Neural cell (in vitro differentiated cells): ENCODE results near the gene ANKS3. TPM values are rescaled to one million over a fixed set of nuclear protein-coding genes. Genes with fewer than 3 reads are reported as not detected.
A peak's percentile ranks its signal among the peaks of the same experiment; 100 is the strongest.

Experiments used
- H2AFZ ChIP-seq: fragments of 200-600, 300-800 bp; sonication (generic), shearing (Covaris generic); 2 replicates; pipeline ENCODE4 v1.6.0; 2014; ENCODE audit warnings: low read depth, mild to moderate bottlenecking, antibody characterized with exemption, low read length, moderate library complexity
- H3F3A ChIP-seq: fragments of 200-600 bp; shearing (Covaris generic); 2 replicates; pipeline ENCODE4 v1.6.1; 2016; ENCODE audit warnings: mild to moderate bottlenecking, moderate library complexity, mixed read lengths, antibody characterized with exemption, low read length; ENCODE audit not compliant: insufficient read depth, poor library complexity, severe bottlenecking
- H3K27ac ChIP-seq: fragments of 200-600, 300-800 bp; sonication (generic), shearing (Covaris generic); 2 replicates; pipeline ENCODE4 v1.5.1; 2014; ENCODE audit warnings: mild to moderate bottlenecking, low read length, moderate library complexity
- H3K27me3 ChIP-seq: fragments of 300-800, 200-600 bp; sonication (generic), shearing (Covaris generic); 2 replicates; pipeline ENCODE4 v1.6.0; 2014; ENCODE audit warnings: mild to moderate bottlenecking, low read depth, low read length, moderate library complexity; ENCODE audit not compliant: insufficient read depth
- H3K36me3 ChIP-seq: fragments of 300-800, 200-600 bp; sonication (generic), shearing (Covaris generic); 2 replicates; pipeline ENCODE4 v1.5.1; 2014; ENCODE audit warnings: mild to moderate bottlenecking, antibody characterized with exemption, low read length, moderate library complexity; ENCODE audit not compliant: insufficient read depth
- H3K4me2 ChIP-seq: fragments of 300-800, 200-600 bp; sonication (generic), shearing (Covaris generic); 2 replicates; pipeline ENCODE4 v1.6.0; 2014; ENCODE audit warnings: mild to moderate bottlenecking, low read length
- H3K4me3 ChIP-seq: fragments of 300-800, 200-600 bp; sonication (generic), shearing (Covaris generic); 2 replicates; pipeline ENCODE4 v1.5.1; 2014; ENCODE audit warnings: mild to moderate bottlenecking, low read length, moderate library complexity
- H3K79me2 ChIP-seq: fragments of 200-600 bp; shearing (Covaris generic); replicated peaks from 2 replicates; pipeline ENCODE4 v1.6.0; 2014; ENCODE audit warnings: mild to moderate bottlenecking, low read length, moderate library complexity; ENCODE audit not compliant: insufficient read depth
- H3K9ac ChIP-seq: fragments of 300-800, 200-600 bp; sonication (generic), shearing (Covaris generic); 2 replicates; pipeline ENCODE4 v1.6.1; 2016; ENCODE audit warnings: mild to moderate bottlenecking, low read length, mixed read lengths
- H3K9me2 ChIP-seq: fragments of 200-600 bp; shearing (Covaris generic); 2 replicates; pipeline ENCODE4 v1.6.1; 2016; ENCODE audit warnings: mild to moderate bottlenecking, low read length, mixed read lengths; ENCODE audit not compliant: insufficient read depth
- H3K9me3 ChIP-seq: fragments of 200-600, 300-800 bp; sonication (generic), shearing (Covaris generic); 2 replicates; pipeline ENCODE4 v1.6.1; 2016; ENCODE audit warnings: mild to moderate bottlenecking, mixed run types, low read length, moderate library complexity, mixed read lengths
- H4K20me1 ChIP-seq: fragments of 200-600 bp; shearing (Covaris generic); 2 replicates; pipeline ENCODE4 v1.6.1; 2016; ENCODE audit warnings: mild to moderate bottlenecking, mixed run types; ENCODE audit not compliant: insufficient read depth
- EP300 ChIP-seq: fragments of 450-650 bp; conservative IDR thresholded peaks from 2 replicates; pipeline ENCODE4 v1.6.1; 2014; ENCODE audit warnings: antibody characterized with exemption, mild to moderate bottlenecking, moderate library complexity; ENCODE audit not compliant: poor library complexity, severe bottlenecking
- EZH2 ChIP-seq: fragments of 200-600, 300-800 bp; shearing (Covaris generic), sonication (generic); IDR thresholded peaks from 2 replicates; pipeline ENCODE4 v1.6.1; 2014; ENCODE audit warnings: antibody characterized with exemption, low read length, borderline replicate concordance, mild to moderate bottlenecking; ENCODE audit not compliant: insufficient read depth, poor library complexity, severe bottlenecking
- MXI1 ChIP-seq: fragments of 450-650 bp; conservative IDR thresholded peaks from 2 replicates; pipeline ENCODE4 v1.6.1; 2014; ENCODE audit warnings: antibody characterized with exemption, mild to moderate bottlenecking; ENCODE audit not compliant: poor library complexity, severe bottlenecking
- POLR2AphosphoS5 ChIP-seq: IDR thresholded peaks from 2 replicates; pipeline ENCODE4 v1.6.1; 2012
- RAD21 ChIP-seq: fragments of 450-650 bp; conservative IDR thresholded peaks from 2 replicates; pipeline ENCODE4 v1.6.1; 2014; ENCODE audit warnings: antibody characterized with exemption, mild to moderate bottlenecking, moderate library complexity
- REST ChIP-seq: IDR thresholded peaks from 2 replicates; pipeline ENCODE4 v1.6.1; 2012; ENCODE audit warnings: borderline replicate concordance
- SMC3 ChIP-seq: fragments of 450-650 bp; conservative IDR thresholded peaks from 2 replicates; pipeline ENCODE4 v1.6.1; 2014; ENCODE audit warnings: antibody characterized with exemption, mild to moderate bottlenecking, moderate library complexity; ENCODE audit not compliant: poor library complexity
- TAF1 ChIP-seq: IDR thresholded peaks from 2 replicates; pipeline ENCODE4 v1.6.1; 2012; ENCODE audit warnings: low read depth
- polyA plus RNA-seq: library from polyadenylated mRNA; depleted of rRNA; stranded (reverse); fragments of >200 nt; gene quantifications from 2 replicates; pipeline ENCODE4 v1.2.3, GENCODE V29; 2014
- TF ChIP-seq, protein P1 (sequence below): fragments of 450-650 bp; IDR thresholded peaks from 2 replicates; pipeline ENCODE4 v1.5.1; 2014; ENCODE audit warnings: antibody characterized with exemption, mild to moderate bottlenecking, moderate library complexity; ENCODE audit not compliant: poor library complexity, severe bottlenecking

The ANKS3 gene
- polyA plus RNA-seq, 1 donor from 2014 or later: 53.9 TPM

- H3K79me2 ChIP-seq: peaks cover 12% of the 10 kb centered on the region
- H3K27ac ChIP-seq: peak overlapping the region; percentile 23
- peak overlapping the region; percentile 69 for H3K4me3 ChIP-seq
- no peaks in the 10 kb centered on the region for H3K36me3 ChIP-seq
- TF ChIP-seq MXI1: no peak
- TF ChIP-seq EZH2: no peak
- TF ChIP-seq EP300: no peak
- TF ChIP-seq REST: no peak
- no peak for TF ChIP-seq TAF1
- no peak for TF ChIP-seq POLR2AphosphoS5
- TF ChIP-seq, protein P1, sequence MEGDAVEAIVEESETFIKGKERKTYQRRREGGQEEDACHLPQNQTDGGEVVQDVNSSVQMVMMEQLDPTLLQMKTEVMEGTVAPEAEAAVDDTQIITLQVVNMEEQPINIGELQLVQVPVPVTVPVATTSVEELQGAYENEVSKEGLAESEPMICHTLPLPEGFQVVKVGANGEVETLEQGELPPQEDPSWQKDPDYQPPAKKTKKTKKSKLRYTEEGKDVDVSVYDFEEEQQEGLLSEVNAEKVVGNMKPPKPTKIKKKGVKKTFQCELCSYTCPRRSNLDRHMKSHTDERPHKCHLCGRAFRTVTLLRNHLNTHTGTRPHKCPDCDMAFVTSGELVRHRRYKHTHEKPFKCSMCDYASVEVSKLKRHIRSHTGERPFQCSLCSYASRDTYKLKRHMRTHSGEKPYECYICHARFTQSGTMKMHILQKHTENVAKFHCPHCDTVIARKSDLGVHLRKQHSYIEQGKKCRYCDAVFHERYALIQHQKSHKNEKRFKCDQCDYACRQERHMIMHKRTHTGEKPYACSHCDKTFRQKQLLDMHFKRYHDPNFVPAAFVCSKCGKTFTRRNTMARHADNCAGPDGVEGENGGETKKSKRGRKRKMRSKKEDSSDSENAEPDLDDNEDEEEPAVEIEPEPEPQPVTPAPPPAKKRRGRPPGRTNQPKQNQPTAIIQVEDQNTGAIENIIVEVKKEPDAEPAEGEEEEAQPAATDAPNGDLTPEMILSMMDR: no peak
- H4K20me1 ChIP-seq: no peaks in the 10 kb centered on the region
- H3F3A ChIP-seq: no peaks in the 10 kb centered on the region
- H3K4me2 ChIP-seq: peak overlapping the region; percentile 12
- no peaks in the 10 kb centered on the region for H3K27me3 ChIP-seq
- H3K9ac ChIP-seq: no peak overlapping the region
- H3K9me3 ChIP-seq: no peaks in the 10 kb centered on the region
- no peaks in the 10 kb centered on the region for H3K9me2 ChIP-seq
- H2AFZ ChIP-seq: peak overlapping the region; percentile 81
Observed at GRCh38 chr16:4767872-4768548, 33.9 kb upstream of the ANKS3 start.

DNA sequence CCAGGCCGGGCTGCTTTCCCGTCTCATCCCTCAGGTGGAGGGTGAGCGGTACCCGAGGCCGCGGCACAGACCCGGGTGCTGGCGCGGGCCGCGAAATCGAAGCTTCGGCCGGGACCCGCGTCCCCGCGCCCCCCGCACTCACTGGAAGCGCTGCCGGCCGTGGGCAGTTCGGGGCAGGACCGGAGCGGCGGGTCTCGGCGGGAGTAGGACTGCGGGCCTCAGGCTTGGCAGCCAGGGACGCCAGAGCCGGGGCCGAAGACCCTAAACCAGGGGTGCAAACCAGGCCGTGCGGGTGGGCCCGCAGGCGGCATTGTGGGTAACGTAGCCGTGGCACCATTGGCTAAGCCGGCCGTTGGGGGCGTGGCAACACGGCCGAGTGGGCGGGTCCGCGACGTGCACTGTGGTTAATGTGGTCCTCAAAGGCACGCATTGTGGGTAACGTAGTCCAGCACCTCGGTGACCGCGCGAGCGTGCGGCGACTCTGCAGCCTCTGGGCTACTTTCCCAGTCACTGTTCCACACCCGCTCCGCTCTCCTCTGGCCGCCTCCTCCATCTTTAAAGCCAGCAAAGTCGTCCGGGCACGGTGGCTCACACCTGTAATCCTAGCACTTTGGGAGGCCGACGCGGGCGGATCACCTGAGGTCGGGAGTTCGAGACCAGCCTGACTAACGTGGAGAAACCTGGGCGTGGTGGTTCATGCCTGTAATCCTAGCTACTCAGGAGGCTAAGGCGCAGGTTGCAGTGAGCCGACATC is 33.0 kb upstream of the ANKS3 start, which contains the start of gene ZNF500:
Gene ZNF500, minus strand, starts transcription at position 288 of the 754 bp plus-strand sequence. CDS start 1,184 bp downstream, outside the sequence.
- TF ChIP-seq TAF1: no peak
- TF ChIP-seq, protein P1: no peak
- no peak for TF ChIP-seq EZH2
- peak; percentile 41 for TF ChIP-seq SMC3
- TF ChIP-seq EP300: no peak
- TF ChIP-seq POLR2AphosphoS5: peak; percentile 87
- no peak for TF ChIP-seq RAD21
- TF ChIP-seq MXI1: peak; percentile 82
- peak; percentile 33 for TF ChIP-seq REST
- Histone ChIP-seq H3K4me3 (peak within 1 kb of the TSS; percentile 99), H3K27ac (peak within 1 kb of the TSS; percentile 58), H2AFZ (peak within 1 kb of the TSS; percentile 95), H4K20me1 (no peaks in the 10 kb centered on the region), H3K9me3 (no peaks in the 10 kb centered on the region), H3K79me2 (peaks cover 12% of the 10 kb centered on the region), H3F3A (no peaks in the 10 kb centered on the region), H3K9ac (peak within 1 kb of the TSS; percentile 91), H3K9me2 (no peaks in the 10 kb centered on the region), H3K36me3 (no peaks in the 10 kb centered on the region), H3K27me3 (no peaks in the 10 kb centered on the region), H3K4me2 (peak within 1 kb of the TSS; percentile 73)
